IPS DF 4.7 (cell line): ENCODE results near the gene TULP4.

Source experiments
- DNase-seq: peaks from one replicate; pipeline ENCODE4 v3.0.0-alpha.2; 2013; ENCODE audit warnings: low spot score; ENCODE audit errors: extremely low read depth

TULP4 gene

GRCh38 chr6:158356586-158357546, 44.6 kb downstream of the TULP4 start:
- no peak for DNase-seq

- no peak for DNase-seq
These were observed 45.4 kb downstream of the TULP4 start for GRCh38 chr6:158357570-158358216.

GRCh38 chr6:158358450-158359077, 46.3 kb downstream of the TULP4 start:
- no peak for DNase-seq

- no peak for DNase-seq
These were observed 48.8 kb downstream of the TULP4 start for GRCh38 chr6:158361068-158361467.

- no peak for DNase-seq
These were observed 49.9 kb downstream of the TULP4 start for GRCh38 chr6:158361961-158362669.

GRCh38 chr6:158366363-158366762, 54.1 kb downstream of the TULP4 start:
- no peak for DNase-seq

- no peak for DNase-seq
These were observed 55.6 kb downstream of the TULP4 start for GRCh38 chr6:158367816-158368215.

GRCh38 chr6:158369241-158369640, 57.0 kb downstream of the TULP4 start:
- no peak for DNase-seq

- DNase-seq: no peak
These were observed 58.5 kb downstream of the TULP4 start for GRCh38 chr6:158370805-158371204.

- no peak for DNase-seq
These were observed 59.0 kb downstream of the TULP4 start for GRCh38 chr6:158371261-158371660.

GRCh38 chr6:158372574-158372973, 60.3 kb downstream of the TULP4 start:
- DNase-seq: no peak

- DNase-seq: no peak
These were observed 60.9 kb downstream of the TULP4 start for GRCh38 chr6:158373214-158373613.

GRCh38 chr6:158374020-158374419, 61.8 kb downstream of the TULP4 start:
- no peak for DNase-seq

GRCh38 chr6:158376631-158377081, 64.4 kb downstream of the TULP4 start:
- DNase-seq: no peak

GRCh38 chr6:158377860-158378259, 65.6 kb downstream of the TULP4 start:
- DNase-seq: no peak

GRCh38 chr6:158379336-158379735, 67.1 kb downstream of the TULP4 start:
- DNase-seq: no peak

- no peak for DNase-seq
These were observed 68.9 kb downstream of the TULP4 start for GRCh38 chr6:158381214-158381613.

- DNase-seq: no peak
These were observed 70.2 kb downstream of the TULP4 start for GRCh38 chr6:158382491-158382890.

GRCh38 chr6:158383057-158383456, 70.8 kb downstream of the TULP4 start:
- DNase-seq: no peak

GRCh38 chr6:158383542-158383941, 71.3 kb downstream of the TULP4 start:
- no peak for DNase-seq

GRCh38 chr6:158384671-158385110, 72.4 kb downstream of the TULP4 start:
- no peak for DNase-seq
